Measurements from ENCODE around the gene GRK5.
"Not testable (repeated sequence)": the region's sequence is repeated elsewhere in the genome, so short reads cannot be mapped to it uniquely, and the experiment has no call there.

GRK5 gene

GRCh38 chr10:119207366-119207666 is at the start of gene GRK5:
TSS of gene GRK5 (plus strand) at chr10:119207571. CDS start at chr10:119207918, 347 bp downstream.
- DNase-seq = peak; percentile 94

GRCh38 chr10:119159332-119159731 is 48.0 kb upstream of the GRK5 start:
- DNase-seq = no peak

- DNase-seq = no peak
Observed at GRCh38 chr10:119161680-119162451, 45.5 kb upstream of the GRK5 start.

GRCh38 chr10:119162452-119163092 is 44.8 kb upstream of the GRK5 start:
- no peak for DNase-seq

GRCh38 chr10:119165171-119166117 is 41.9 kb upstream of the GRK5 start, which contains the start of gene SFXN4:
TSS of gene SFXN4 (minus strand) at chr10:119165714. CDS start at chr10:119165647, 67 bp downstream.
- peak; percentile 74 for DNase-seq

- no peak for DNase-seq
Observed at GRCh38 chr10:119166118-119166500, 41.3 kb upstream of the GRK5 start.

GRCh38 chr10:119166564-119166963 is 40.8 kb upstream of the GRK5 start:
- no peak for DNase-seq

GRCh38 chr10:119167041-119167440 is 40.3 kb upstream of the GRK5 start:
- DNase-seq = no peak

- no peak for DNase-seq
Observed at GRCh38 chr10:119174109-119174508, 33.3 kb upstream of the GRK5 start.

- DNase-seq = no peak
Observed at GRCh38 chr10:119176166-119176565, 31.2 kb upstream of the GRK5 start.

GRCh38 chr10:119177708-119178371 is 29.5 kb upstream of the GRK5 start:
- DNase-seq = no peak

- peak; percentile 93 for DNase-seq
Observed at GRCh38 chr10:119178372-119179119, 28.8 kb upstream of the GRK5 start, which contains the start of gene PRDX3. TSS of gene PRDX3 (minus strand) at chr10:119178812. CDS start at chr10:119178790, 22 bp downstream.

- not testable (repeated sequence) for DNase-seq
Observed at GRCh38 chr10:119180850-119181400, 26.4 kb upstream of the GRK5 start.

GRCh38 chr10:119183664-119184412 is 23.5 kb upstream of the GRK5 start:
- DNase-seq = no peak

- no peak for DNase-seq
Observed at GRCh38 chr10:119189811-119190282, 17.5 kb upstream of the GRK5 start.

GRCh38 chr10:119190353-119190752 is 17.0 kb upstream of the GRK5 start:
- DNase-seq = peak; percentile 83

- DNase-seq = no peak
Observed at GRCh38 chr10:119190954-119191785, 16.2 kb upstream of the GRK5 start.

GRCh38 chr10:119191881-119192280 is 15.5 kb upstream of the GRK5 start:
- no peak for DNase-seq

- DNase-seq = no peak
Observed at GRCh38 chr10:119197921-119198320, 9.4 kb upstream of the GRK5 start.

- no peak for DNase-seq
Observed at GRCh38 chr10:119198438-119198837, 8.9 kb upstream of the GRK5 start.
